ENCODE results near the gene ROPN1L. TPM values are rescaled to one million over a fixed set of nuclear protein-coding genes. Genes with fewer than 3 reads are reported as not detected.

Gene ROPN1L
- total RNA-seq, 1 donor from 2014 or later, result not detected

DNA sequence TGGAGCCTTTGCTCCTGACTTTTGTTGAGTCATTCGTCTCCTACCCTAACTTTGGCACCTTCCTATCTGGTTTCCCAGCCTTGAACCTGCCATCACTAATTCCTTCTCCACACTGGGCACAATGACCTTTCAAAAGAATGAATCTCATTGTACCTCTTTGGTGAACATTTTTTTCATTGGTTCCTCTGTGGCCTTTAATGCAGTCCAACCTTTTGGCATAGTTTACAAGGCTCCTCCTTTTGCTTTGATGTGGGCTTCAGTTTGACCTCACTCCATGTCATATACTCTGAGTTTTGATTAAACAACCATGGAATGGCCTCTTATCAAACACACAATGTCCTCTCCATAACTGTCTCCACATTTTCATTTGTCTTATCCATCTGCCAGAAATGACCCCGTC is 14.5 kb upstream of the ROPN1L start:
- Histone ChIP-seq H3K4me3 (no peak overlapping the region), H3K4me1 (no peaks in the 10 kb centered on the region), H3K27ac (no peak overlapping the region), H3K36me3 (peaks cover 52 to 82% of the 10 kb centered on the region in 2 donors), H3K9me3 (no peaks in the 10 kb centered on the region), H3K27me3 (no peaks in the 10 kb centered on the region)
- intact Hi-C loops (cut with DNase I), result no loop called here
- no peak for DNase-seq (ENCODE audit: low spot score in 2 of 2)
- TF ChIP-seq, protein P1, sequence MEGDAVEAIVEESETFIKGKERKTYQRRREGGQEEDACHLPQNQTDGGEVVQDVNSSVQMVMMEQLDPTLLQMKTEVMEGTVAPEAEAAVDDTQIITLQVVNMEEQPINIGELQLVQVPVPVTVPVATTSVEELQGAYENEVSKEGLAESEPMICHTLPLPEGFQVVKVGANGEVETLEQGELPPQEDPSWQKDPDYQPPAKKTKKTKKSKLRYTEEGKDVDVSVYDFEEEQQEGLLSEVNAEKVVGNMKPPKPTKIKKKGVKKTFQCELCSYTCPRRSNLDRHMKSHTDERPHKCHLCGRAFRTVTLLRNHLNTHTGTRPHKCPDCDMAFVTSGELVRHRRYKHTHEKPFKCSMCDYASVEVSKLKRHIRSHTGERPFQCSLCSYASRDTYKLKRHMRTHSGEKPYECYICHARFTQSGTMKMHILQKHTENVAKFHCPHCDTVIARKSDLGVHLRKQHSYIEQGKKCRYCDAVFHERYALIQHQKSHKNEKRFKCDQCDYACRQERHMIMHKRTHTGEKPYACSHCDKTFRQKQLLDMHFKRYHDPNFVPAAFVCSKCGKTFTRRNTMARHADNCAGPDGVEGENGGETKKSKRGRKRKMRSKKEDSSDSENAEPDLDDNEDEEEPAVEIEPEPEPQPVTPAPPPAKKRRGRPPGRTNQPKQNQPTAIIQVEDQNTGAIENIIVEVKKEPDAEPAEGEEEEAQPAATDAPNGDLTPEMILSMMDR (IDR thresholded peaks at IDR 0.05), result no peak

DNA sequence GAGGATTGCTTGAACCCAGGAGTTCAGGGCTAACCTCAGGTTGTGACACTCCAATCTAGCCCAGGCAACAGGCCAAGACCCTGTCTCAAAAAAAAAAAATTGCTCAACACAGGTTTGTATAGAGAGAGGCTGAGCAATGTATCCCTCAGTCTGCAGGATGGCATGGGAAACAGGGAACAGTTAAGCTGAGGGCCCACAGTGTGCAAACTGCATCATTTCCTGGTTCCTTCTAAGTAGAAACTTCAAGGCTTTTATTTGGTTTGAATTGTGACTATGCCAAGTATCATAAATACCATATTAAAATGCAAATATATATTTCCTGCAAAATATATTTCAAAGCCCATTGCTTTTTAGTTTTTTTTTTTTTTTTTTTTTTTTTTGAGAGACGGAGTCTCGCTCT is 13.7 kb upstream of the ROPN1L start:
- H3K27ac ChIP-seq, result no peak overlapping the region
- DNase-seq (ENCODE audit: low spot score in 2 of 2), result no peak
- no peaks in the 10 kb centered on the region for H3K9me3 ChIP-seq
- TF ChIP-seq, protein P1 (IDR thresholded peaks at IDR 0.05), result no peak
- H3K4me1 ChIP-seq, result no peaks in the 10 kb centered on the region
- H3K4me3 ChIP-seq, result no peak overlapping the region
- peaks cover 55 to 85% of the 10 kb centered on the region in 2 donors for H3K36me3 ChIP-seq
- H3K27me3 ChIP-seq, result no peaks in the 10 kb centered on the region
- intact Hi-C loops (cut with DNase I), result no loop called here

DNA sequence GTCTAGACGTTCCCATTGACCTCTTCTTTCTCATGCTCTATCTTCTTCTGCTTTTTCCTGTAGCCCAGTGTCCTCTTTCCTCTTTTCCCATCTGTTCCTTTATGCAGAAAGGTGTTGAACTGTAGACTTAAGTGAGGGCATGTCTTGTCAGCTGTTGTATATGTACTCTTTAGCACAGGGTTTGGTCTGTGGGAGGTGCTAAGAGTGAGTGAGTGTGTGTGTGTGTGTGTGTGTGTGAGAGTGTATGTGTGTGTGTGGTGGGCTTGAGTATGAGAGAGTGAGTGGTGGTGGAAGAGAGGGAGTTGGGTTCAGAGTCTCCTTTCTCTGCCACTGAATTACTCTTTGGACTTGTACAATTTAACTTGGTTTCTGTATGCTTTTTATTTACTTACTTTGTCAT is 10.3 kb upstream of the ROPN1L start:
- TF ChIP-seq, protein P1 (IDR thresholded peaks at IDR 0.05), result no peak
- Histone ChIP-seq H3K27ac (no peak overlapping the region), H3K4me1 (no peaks in the 10 kb centered on the region), H3K9me3 (no peaks in the 10 kb centered on the region), H3K27me3 (no peaks in the 10 kb centered on the region), H3K36me3 (peaks cover 46 to 85% of the 10 kb centered on the region in 2 donors), H3K4me3 (no peak overlapping the region)
- intact Hi-C loops (cut with DNase I), result no loop called here
- no peak for DNase-seq (ENCODE audit: low spot score in 2 of 2)

DNA sequence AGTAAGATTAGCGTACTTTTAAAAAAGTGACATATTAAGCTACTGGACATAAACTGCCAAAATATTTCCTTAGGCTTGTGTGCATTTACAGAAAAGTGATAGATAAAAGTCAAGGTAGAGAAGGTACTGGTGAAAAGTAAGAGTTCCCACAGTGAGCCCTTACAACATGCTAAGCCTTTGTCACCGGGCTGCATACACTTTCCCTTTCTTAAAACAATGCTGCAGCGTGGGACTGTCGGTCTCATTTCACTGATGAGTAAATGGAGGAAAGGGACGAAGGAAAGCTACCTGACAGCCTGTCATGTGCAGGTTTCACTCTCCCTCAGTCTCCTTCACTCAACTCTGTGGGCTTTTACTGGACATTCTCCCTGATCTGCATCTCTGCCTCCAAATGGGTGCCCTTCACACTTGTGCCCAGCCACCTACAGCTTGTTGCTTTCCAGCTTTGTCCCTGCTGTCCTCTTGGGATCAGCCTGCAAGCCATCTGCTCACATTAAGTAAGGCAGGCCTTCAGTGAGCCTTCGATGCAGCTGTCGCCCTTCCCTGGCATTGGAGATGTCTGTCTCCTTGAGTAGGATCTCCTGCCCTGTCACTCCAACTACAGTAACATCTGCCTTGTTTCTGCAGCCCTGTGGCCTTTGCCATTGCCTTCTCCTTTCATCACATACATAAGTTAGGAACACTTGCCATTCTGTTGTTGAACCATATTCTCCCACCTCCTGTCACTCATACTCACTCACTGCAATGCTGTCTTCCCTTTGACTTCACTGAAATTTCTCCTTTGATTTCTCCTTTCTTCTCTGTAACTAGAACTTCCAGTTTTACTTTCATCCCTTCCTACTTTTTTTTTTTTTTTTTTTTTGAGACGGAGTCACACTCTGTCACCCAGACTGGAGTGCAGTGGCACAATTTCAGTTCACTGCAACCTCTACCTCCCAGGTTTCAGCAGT is 9.3 kb upstream of the ROPN1L start:
- intact Hi-C loops (cut with DNase I), result no loop called here
- Histone ChIP-seq H3K36me3 (peaks cover 38 to 75% of the 10 kb centered on the region in 2 donors), H3K4me1 (no peaks in the 10 kb centered on the region), H3K9me3 (no peaks in the 10 kb centered on the region), H3K27ac (no peak overlapping the region), H3K4me3 (no peak overlapping the region), H3K27me3 (no peaks in the 10 kb centered on the region)
- TF ChIP-seq, protein P1 (IDR thresholded peaks at IDR 0.05), result no peak
- DNase-seq (ENCODE audit: low spot score in 2 of 2), result no peak

DNA sequence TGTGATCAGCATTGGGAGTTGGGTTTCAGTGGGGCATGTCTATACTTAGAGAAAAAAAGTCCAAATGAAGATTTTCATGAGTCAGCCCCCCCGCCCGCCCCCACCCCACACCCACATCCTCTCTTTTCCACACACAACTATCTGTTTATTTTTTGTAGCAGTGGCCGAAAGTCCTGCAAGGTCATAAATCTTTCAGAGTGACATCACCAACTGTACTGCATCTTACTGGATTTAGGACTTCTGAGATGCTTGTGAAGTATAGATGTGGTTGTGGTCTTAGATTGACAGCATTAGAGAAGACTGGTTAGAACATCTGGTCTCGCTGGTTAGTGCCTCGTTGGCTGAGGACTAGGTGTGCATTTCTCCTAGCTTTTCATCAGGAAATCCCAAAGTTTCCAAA is 7.3 kb upstream of the ROPN1L start:
- Histone ChIP-seq H3K27me3 (no peaks in the 10 kb centered on the region), H3K4me1 (no peaks in the 10 kb centered on the region), H3K4me3 (no peak overlapping the region), H3K9me3 (no peaks in the 10 kb centered on the region), H3K36me3 (peaks cover 31 to 57% of the 10 kb centered on the region in 2 donors), H3K27ac (no peak overlapping the region)
- TF ChIP-seq, protein P1 (IDR thresholded peaks at IDR 0.05), result no peak
- no peak for DNase-seq (ENCODE audit: low spot score in 2 of 2)
- intact Hi-C loops (cut with DNase I), result no loop called here

Measured in ascending aorta (tissue), 2 donors.